Activated CD8-positive, alpha-beta T cell treated with anti-CD3 and anti-CD28 coated beads for 36 hours (primary cell): Measurements from ENCODE around the gene AANAT. TPM values are rescaled to one million over a fixed set of nuclear protein-coding genes. Genes with fewer than 3 reads are reported as not detected.

ENCODE experiments used
- ATAC-seq: fragments of 200-7000 bp; cut with Tn5 transposase; one replicate; pipeline ENCODE4 v1.10.0; 2021; ENCODE audit warnings: mild to moderate bottlenecking, moderate library complexity
- CTCF ChIA-PET: fragments of 350-600 bp; sonication (Branson Sonifier 250); formaldehyde crosslinking; loops from one replicate; lab custom pipeline; 2021; ENCODE audit warnings: antibody characterized with exemption; lab: Charles Lee
- POLR2A ChIA-PET: fragments of 350-600 bp; sonication (Branson Sonifier 250); formaldehyde crosslinking; loops from one replicate; lab custom pipeline; 2021; ENCODE audit warnings: antibody characterized with exemption; lab: Charles Lee
- DNase-seq: peaks from one replicate; pipeline ENCODE4 v3.0.0-alpha.2; 2020
- H3K27ac Mint-ChIP-seq: one replicate; pipeline ENCODE4 v1.8.0; 2021; ENCODE audit warnings: mild to moderate bottlenecking, mixed read lengths
- H3K27me3 Mint-ChIP-seq: one replicate; pipeline ENCODE4 v1.8.0; 2021; ENCODE audit warnings: mixed read lengths
- H3K36me3 Mint-ChIP-seq: one replicate; pipeline ENCODE4 v1.8.0; 2021; ENCODE audit warnings: low read depth, mixed read lengths
- H3K4me1 Mint-ChIP-seq: one replicate; pipeline ENCODE4 v1.8.0; 2021; ENCODE audit warnings: low read depth, mixed read lengths
- H3K4me3 Mint-ChIP-seq: one replicate; pipeline ENCODE4 v1.8.0; 2021; ENCODE audit warnings: mild to moderate bottlenecking, moderate library complexity, mixed read lengths
- H3K9me3 Mint-ChIP-seq: one replicate; pipeline ENCODE4 v1.8.0; 2021; ENCODE audit warnings: mixed read lengths
- CTCF ChIP-seq: fragments of 200-600 bp; IDR thresholded peaks from one replicate; pipeline ENCODE4 v1.8.0; 2022; ENCODE audit warnings: antibody characterized with exemption, mild to moderate bottlenecking
- intact Hi-C: fragments of 100-400 bp; cut with micrococcal nuclease; formaldehyde crosslinking; loops from one replicate; pipeline ENCODE4 v1.10.0; 2022
- total RNA-seq, 2 experiments: library from RNA; stranded (reverse); gene quantifications; one replicate each; pipeline ENCODE4 v1.2.3, GENCODE V29; 2021

Gene AANAT
- total RNA-seq, 2 experiments from 2014 or later, result 0.34 TPM; not detected in 1

DNA sequence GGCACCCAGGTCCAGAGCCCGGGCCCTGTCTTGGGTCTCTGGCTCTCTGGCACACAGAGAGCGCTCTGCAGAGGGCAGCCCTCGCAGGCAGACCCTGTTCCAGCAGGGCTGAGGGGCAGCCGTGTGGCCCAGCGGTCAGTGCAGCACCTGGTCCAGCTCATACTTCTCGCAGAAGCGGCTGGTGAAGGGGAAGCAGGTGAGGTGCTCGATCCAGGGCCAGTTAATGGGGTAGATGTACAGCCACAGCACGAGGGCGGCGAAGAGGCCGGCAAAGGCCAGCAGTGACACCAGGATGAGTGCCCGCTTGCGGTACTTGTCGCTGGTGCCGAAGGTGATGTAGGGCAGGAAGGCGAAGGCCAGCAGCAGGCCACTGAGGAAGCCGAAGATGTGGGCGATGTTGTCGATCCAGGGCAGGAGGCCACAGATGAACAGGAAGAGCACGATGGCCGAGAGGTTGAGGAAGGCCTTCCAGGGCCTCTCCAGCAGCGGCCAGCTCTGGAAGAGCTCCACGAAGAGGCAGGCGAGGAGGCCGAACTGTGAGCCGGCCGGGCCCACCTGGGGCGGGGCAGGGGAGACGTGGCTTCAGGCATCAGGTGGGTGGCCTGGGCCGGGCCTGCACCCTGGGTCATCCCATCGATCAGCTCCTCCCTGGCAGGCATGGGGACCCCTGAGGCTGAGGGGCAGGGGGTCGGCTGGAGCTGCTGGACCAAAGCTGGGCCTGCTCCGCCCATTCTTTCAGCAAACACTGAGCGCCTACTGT lies 4.3 kb downstream of the AANAT start:
- Mint-ChIP-seq H3K9me3 (no peaks in the 10 kb centered on the region), H3K27ac (no peak overlapping the region), H3K36me3 (peaks cover 7% of the 10 kb centered on the region), H3K27me3 (no peaks in the 10 kb centered on the region), H3K4me3 (no peak overlapping the region), H3K4me1 (no peaks in the 10 kb centered on the region)
- intact Hi-C loops, result no loop called here
- CTCF ChIA-PET, result interaction anchor here (1.9 kb wide), 1 partner anchor 36 kb away, joined by 4 read pairs; no protein-coding TSS in a partner anchor
- no peak for TF ChIP-seq CTCF
- DNase-seq (no peak), ATAC-seq (no peak)
- POLR2A ChIA-PET, result no interaction called here

- no peaks in the 10 kb centered on the region for H3K9me3 Mint-ChIP-seq
- ChIA-PET POLR2A (no interaction called here), CTCF (interaction anchor here (1.9 kb wide), 1 partner anchor 35 kb away, joined by 4 read pairs; no protein-coding TSS in a partner anchor)
- H3K36me3 Mint-ChIP-seq, result peaks cover 7% of the 10 kb centered on the region
- H3K27me3 Mint-ChIP-seq, result no peaks in the 10 kb centered on the region
- H3K4me1 Mint-ChIP-seq, result no peaks in the 10 kb centered on the region
- DNase-seq (no peak), ATAC-seq (no peak)
- no peak overlapping the region for H3K4me3 Mint-ChIP-seq
- no peak for TF ChIP-seq CTCF
- intact Hi-C loops, result no loop called here
- H3K27ac Mint-ChIP-seq, result no peak overlapping the region
Measured at GRCh38 chr17:76472258-76472645, 4.8 kb downstream of the AANAT start.

DNA sequence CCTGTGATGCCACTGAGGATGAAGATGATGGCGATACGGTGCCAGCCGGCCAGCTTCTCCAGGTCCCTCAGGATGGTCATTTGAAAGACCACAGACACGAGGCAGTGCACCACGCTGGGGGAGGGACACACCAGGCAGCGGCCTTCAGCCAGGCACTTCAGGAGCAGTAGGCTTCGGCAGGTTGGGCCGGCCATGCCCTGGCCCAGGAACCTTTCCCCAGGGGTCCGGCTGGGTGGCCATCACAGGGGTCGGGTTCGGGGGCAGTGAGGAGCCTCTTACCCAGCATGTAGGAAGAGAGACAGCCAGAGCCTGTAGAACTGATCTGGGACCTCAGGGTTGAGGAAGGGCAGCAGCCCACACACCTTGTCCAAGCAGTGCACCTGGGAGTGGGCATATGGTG lies 5.3 kb downstream of the AANAT start:
- H3K27me3 Mint-ChIP-seq, result no peaks in the 10 kb centered on the region
- intact Hi-C loops, result no loop called here
- no peaks in the 10 kb centered on the region for H3K4me1 Mint-ChIP-seq

DNA sequence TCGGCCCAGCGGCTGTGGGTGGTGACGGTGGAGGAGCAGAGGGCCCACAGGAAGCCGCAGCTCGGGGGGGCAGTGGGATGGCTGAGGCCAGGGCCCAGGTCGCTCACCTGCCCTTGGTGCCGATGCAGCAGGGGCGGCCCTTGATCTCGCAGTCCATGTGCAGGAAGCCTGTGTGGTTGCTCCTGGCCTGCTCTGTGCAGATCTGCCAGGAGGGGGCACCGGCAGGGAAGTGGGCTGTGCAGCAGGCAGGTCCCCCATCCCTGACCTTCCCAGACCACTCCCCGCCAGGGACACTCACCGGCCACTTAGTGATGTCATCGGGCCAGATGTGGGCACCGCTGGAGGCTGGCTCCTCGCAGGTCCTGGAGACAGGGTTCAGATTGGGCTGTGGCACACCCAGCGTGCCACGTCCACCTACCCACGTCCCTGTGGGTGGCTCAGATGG lies 6.2 kb downstream of the AANAT start:
- CTCF ChIA-PET, result interaction anchor here (1.2 to 1.9 kb wide), 3 partner anchors 14 to 34 kb away, joined by 3 to 4 read pairs (median 4); no protein-coding TSS in a partner anchor
- H3K4me3 Mint-ChIP-seq, result no peak overlapping the region
- peak; percentile 37 for TF ChIP-seq CTCF
- H3K27me3 Mint-ChIP-seq, result no peaks in the 10 kb centered on the region
- no peak overlapping the region for H3K27ac Mint-ChIP-seq
- no peaks in the 10 kb centered on the region for H3K9me3 Mint-ChIP-seq
- intact Hi-C loops, result no loop called here
- H3K36me3 Mint-ChIP-seq, result peaks cover 11% of the 10 kb centered on the region
- no peaks in the 10 kb centered on the region for H3K4me1 Mint-ChIP-seq
- POLR2A ChIA-PET, result no interaction called here
- ATAC-seq (no peak), DNase-seq (peak; percentile 27)

More for the DNA sequence above, 5.3 kb downstream of the AANAT start:
- CTCF ChIA-PET, result interaction anchor here (1.9 kb wide), 1 partner anchor 35 kb away, joined by 4 read pairs; no protein-coding TSS in a partner anchor
- POLR2A ChIA-PET, result no interaction called here
- H3K4me3 Mint-ChIP-seq, result no peak overlapping the region
- no peaks in the 10 kb centered on the region for H3K9me3 Mint-ChIP-seq
- no peak for TF ChIP-seq CTCF
- DNase-seq (no peak), ATAC-seq (no peak)
- peaks cover 10% of the 10 kb centered on the region for H3K36me3 Mint-ChIP-seq
- H3K27ac Mint-ChIP-seq, result no peak overlapping the region

DNA sequence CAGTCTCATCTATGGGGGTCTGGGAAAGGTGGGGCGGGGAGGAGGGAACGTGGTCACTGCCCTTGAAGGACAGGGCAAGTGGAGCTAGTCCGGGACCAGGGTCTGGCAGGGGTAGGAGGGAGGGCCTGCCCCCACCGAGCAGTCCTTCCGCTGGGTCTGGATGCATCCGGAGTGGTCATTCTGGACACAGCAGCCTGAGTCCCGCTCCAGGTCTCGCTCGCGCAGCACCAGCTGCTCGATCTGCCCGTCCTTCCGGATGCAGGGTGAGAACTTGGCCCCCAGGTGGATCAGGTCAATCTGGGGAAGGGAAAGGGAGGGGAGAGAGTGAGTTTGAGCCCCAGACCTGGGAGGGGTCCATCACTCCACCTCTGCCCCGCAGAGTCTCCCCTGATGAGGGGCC lies 6.8 kb downstream of the AANAT start:
- Mint-ChIP-seq H3K4me1 (no peaks in the 10 kb centered on the region), H3K27ac (no peak overlapping the region), H3K9me3 (no peaks in the 10 kb centered on the region), H3K4me3 (no peak overlapping the region), H3K27me3 (no peaks in the 10 kb centered on the region), H3K36me3 (peaks cover 15% of the 10 kb centered on the region)
- ChIA-PET CTCF (interaction anchor here (1.1 to 1.6 kb wide), 5 partner anchors 15 to 48 kb away, joined by 3 to 5 read pairs (median 4); no protein-coding TSS in a partner anchor), POLR2A (interaction anchor here (1.1 kb wide), 1 partner anchor 20 kb away, joined by 3 read pairs; no protein-coding TSS in a partner anchor)
- intact Hi-C loops, result no loop called here
- ATAC-seq (no peak), DNase-seq (no peak)
- no peak for TF ChIP-seq CTCF
